H1 (cell line): Measurements from ENCODE around the gene AFAP1L1. TPM values are rescaled to one million over a fixed set of nuclear protein-coding genes. Genes with fewer than 3 reads are reported as not detected.

Experiments
- CTCF ChIA-PET: fragments of 300-600 bp; sonication (Branson Sonifier 250); formaldehyde crosslinking; loops from one replicate; lab custom pipeline; 2021; ENCODE audit not compliant: partially characterized antibody; lab: Charles Lee
- POLR2A ChIA-PET: fragments of 300-600 bp; sonication (Branson Sonifier 250); formaldehyde crosslinking; loops from one replicate; lab custom pipeline; 2021; ENCODE audit warnings: inconsistent platforms; ENCODE audit not compliant: partially characterized antibody; lab: Charles Lee
- DNase-seq, 2 experiments: peaks; one replicate each; pipeline versions ENCODE4 v3.0.0 to v3.0.0-alpha.2; 2010 to 2022; ENCODE audit warnings: low spot score in 2 of 2, low read depth in 1 of 2, mixed read lengths in 1 of 2
- FAIRE-seq: peaks from 2 replicates; lab custom pipeline; 2011; peaks lifted over from hg19 to GRCh38; lab: Jason Lieb, UNC
- H2AFZ ChIP-seq: 2 replicates; pipeline ENCODE4 v1.8.1; 2012; ENCODE audit warnings: low read length, inconsistent platforms
- H2AK5ac ChIP-seq: 2 replicates; pipeline ENCODE4 v1.6.1; 2013; ENCODE audit warnings: low read depth, low read length
- H2BK120ac ChIP-seq: replicated peaks from 2 replicates; pipeline ENCODE3; 2013; ENCODE audit warnings: low read depth, low read length, inconsistent platforms
- H2BK12ac ChIP-seq: 2 replicates; pipeline ENCODE4 v1.6.1; 2013; ENCODE audit warnings: low read depth, low read length
- H2BK15ac ChIP-seq: 2 replicates; pipeline ENCODE4 v1.6.1; 2013; ENCODE audit warnings: low read length
- H2BK20ac ChIP-seq: 2 replicates; pipeline ENCODE4 v1.6.1; 2013; ENCODE audit warnings: low read length
- H2BK5ac ChIP-seq: 2 replicates; pipeline ENCODE4 v1.6.1; 2013; ENCODE audit warnings: low read depth, low read length
- H3K14ac ChIP-seq: 2 replicates; pipeline ENCODE4 v1.6.1; 2013; ENCODE audit warnings: inconsistent platforms; ENCODE audit not compliant: insufficient read length
- H3K18ac ChIP-seq: 2 replicates; pipeline ENCODE4 v1.6.1; 2013; ENCODE audit warnings: low read length; ENCODE audit errors: extremely low read depth
- H3K23ac ChIP-seq: 2 replicates; pipeline ENCODE4 v1.6.1; 2013; ENCODE audit warnings: inconsistent platforms; ENCODE audit not compliant: insufficient read length
- H3K23me2 ChIP-seq: 2 replicates; pipeline ENCODE4 v1.6.1; 2013; ENCODE audit warnings: low read depth, low read length
- H3K27ac ChIP-seq: 2 replicates; pipeline ENCODE4 v1.6.1; 2011; ENCODE audit warnings: low read depth, low read length, inconsistent platforms
- H3K27me3 ChIP-seq, 4 experiments: replicated peaks in 1 of 4; 1 replicate in 1 of 4; 2 replicates in 3 of 4; pipeline versions ENCODE4 v1.6.1 to v1.8.1; 2011 to 2013; ENCODE audit warnings: low read length in 3 of 4, mild to moderate bottlenecking in 3 of 4, inconsistent platforms in 2 of 4, mixed read lengths in 2 of 4, moderate library complexity in 1 of 4; ENCODE audit not compliant: control insufficient read depth in 3 of 4, insufficient read depth in 3 of 4; ENCODE audit errors: extremely low read depth in 1 of 4
- H3K36me3 ChIP-seq, 4 experiments: 2 replicates each; pipeline versions ENCODE4 v1.6.1 to v1.8.1; 2011 to 2013; ENCODE audit warnings: mild to moderate bottlenecking in 4 of 4, low read length in 3 of 4, moderate library complexity in 2 of 4, control low read depth in 1 of 4, inconsistent platforms in 1 of 4; ENCODE audit not compliant: insufficient read depth in 4 of 4, control insufficient read depth in 2 of 4
- H3K4ac ChIP-seq: replicated peaks from 2 replicates; pipeline ENCODE3; 2013; ENCODE audit warnings: low read length, low read depth, mixed read lengths, inconsistent platforms; ENCODE audit not compliant: insufficient read length
- H3K4me1 ChIP-seq, 4 experiments: replicated peaks in 1 of 4; 1 replicate in 1 of 4; 2 replicates in 3 of 4; pipeline versions ENCODE4 v1.6.1 to v1.8.1; 2011 to 2013; ENCODE audit warnings: low read length in 3 of 4, inconsistent platforms in 2 of 4, mixed read lengths in 1 of 4; ENCODE audit not compliant: insufficient read depth in 4 of 4, control insufficient read depth in 3 of 4
- H3K4me2 ChIP-seq, 2 experiments: 2 replicates each; pipeline versions ENCODE4 v1.6.1 to v1.8.1; 2011 to 2013; ENCODE audit warnings: low read depth in 2 of 2, low read length in 2 of 2, control low read depth in 1 of 2, inconsistent platforms in 1 of 2, mild to moderate bottlenecking in 1 of 2; ENCODE audit not compliant: insufficient read depth in 1 of 2
- H3K4me3 ChIP-seq, 4 experiments: fragments of 200-600, 300-600 bp in 1 of 4; sonication (generic), shearing (Covaris generic), sonication (Bioruptor Twin) in 1 of 4; 2 replicates each; pipeline versions ENCODE4 v1.5.1 to v1.8.1; 2011 to 2016; ENCODE audit warnings: low read length in 4 of 4, low read depth in 3 of 4, control low read depth in 2 of 4, inconsistent platforms in 2 of 4, mild to moderate bottlenecking in 2 of 4, mixed read lengths in 1 of 4, moderate library complexity in 1 of 4; ENCODE audit not compliant: insufficient read depth in 2 of 4; ENCODE audit errors: extremely low read depth in 1 of 4
- H3K56ac ChIP-seq: replicated peaks from 2 replicates; pipeline ENCODE3; 2013; ENCODE audit warnings: low read depth, mild to moderate bottlenecking, mixed read lengths, low read length, inconsistent platforms; ENCODE audit not compliant: insufficient read length
- H3K79me1 ChIP-seq: 2 replicates; pipeline ENCODE4 v1.6.1; 2013; ENCODE audit warnings: low read depth, low read length, control low read depth
- H3K79me2 ChIP-seq, 2 experiments: 2 replicates each; pipeline versions ENCODE4 v1.6.1 to v1.8.1; 2012 to 2013; ENCODE audit warnings: low read length in 2 of 2, mild to moderate bottlenecking in 2 of 2, inconsistent platforms in 1 of 2; ENCODE audit not compliant: insufficient read depth in 2 of 2, control insufficient read depth in 1 of 2
- H3K9ac ChIP-seq, 4 experiments: replicated peaks in 1 of 4; 1 replicate in 1 of 4; 2 replicates in 3 of 4; pipeline versions ENCODE4 v1.6.1 to v1.8.1; 2011 to 2013; ENCODE audit warnings: low read depth in 3 of 4, low read length in 3 of 4, control low read depth in 2 of 4, mild to moderate bottlenecking in 2 of 4, moderate library complexity in 2 of 4, inconsistent platforms in 1 of 4; ENCODE audit errors: extremely low read depth in 1 of 4
- H3K9me3 ChIP-seq, 2 experiments: 2 replicates each; pipeline versions ENCODE4 v1.6.1 to v1.8.1; 2012 to 2013; ENCODE audit warnings: mild to moderate bottlenecking in 2 of 2, moderate library complexity in 2 of 2, control low read depth in 1 of 2, inconsistent platforms in 1 of 2, low read depth in 1 of 2, low read length in 1 of 2, mixed read lengths in 1 of 2; ENCODE audit not compliant: insufficient read depth in 2 of 2
- H4K20me1 ChIP-seq, 2 experiments: replicated peaks in 1 of 2; 2 replicates each; pipeline versions ENCODE3 to v1.8.1; 2011 to 2013; ENCODE audit warnings: inconsistent platforms in 2 of 2, low read length in 2 of 2, mild to moderate bottlenecking in 1 of 2; ENCODE audit not compliant: insufficient read depth in 2 of 2, control insufficient read depth in 1 of 2
- H4K5ac ChIP-seq: 2 replicates; pipeline ENCODE4 v1.6.1; 2013; ENCODE audit warnings: low read length, low read depth, mixed read lengths, inconsistent platforms; ENCODE audit not compliant: insufficient read length
- H4K8ac ChIP-seq: 2 replicates; pipeline ENCODE4 v1.8.0; 2013; ENCODE audit warnings: mild to moderate bottlenecking, moderate library complexity, low read length, inconsistent platforms; ENCODE audit not compliant: insufficient read depth; ENCODE audit errors: extremely low read depth
- H4K91ac ChIP-seq: replicated peaks from 2 replicates; pipeline ENCODE3; 2013; ENCODE audit warnings: low read length, mixed read lengths, inconsistent platforms; ENCODE audit not compliant: insufficient read length
- KDM4A ChIP-seq: IDR thresholded peaks from one replicate; pipeline ENCODE4 v1.7.1; 2012; ENCODE audit warnings: low read depth, mild to moderate bottlenecking, moderate library complexity, low read length, inconsistent platforms; ENCODE audit not compliant: severe bottlenecking
- WGBS, 2 experiments: shearing (Covaris generic) in 1 of 2; methylation state at CpG; one replicate each; pipeline versions ENCODE4 v1.1.6 to v1.1.7; 2013 to 2015; ENCODE audit warnings: low lambda C conversion rate in 2 of 2, mixed read lengths in 2 of 2, inconsistent platforms in 1 of 2, low coverage in 1 of 2, missing lambda C conversion rate in 1 of 2; ENCODE audit not compliant: insufficient replicate concordance in 2 of 2, insufficient coverage in 1 of 2, insufficient read length in 1 of 2; ENCODE audit errors: extremely low coverage in 1 of 2, missing lambda C conversion rate in 1 of 2; 5-methylcytosine and 5-hydroxymethylcytosine counted together
- polyA plus RNA-seq, 7 experiments: library from polyadenylated mRNA; depleted of rRNA in 3 of 7; stranded (reverse) in 5 of 7; unstranded in 2 of 7; fragments of >200 nt in 5 of 7; fragments of 200-250 nt in 2 of 7; gene quantifications; 1 replicate in 5 of 7; 2 replicates in 1 of 7; 4 replicates in 1 of 7; pipeline versions ENCODE4 v1.2.1 to v1.2.3, GENCODE V29; 2011 to 2013; ENCODE audit warnings: missing spikeins in 2 of 7, mixed read lengths in 2 of 7
- total RNA-seq: library from RNA; stranded (reverse); fragmentation: NEBNext Ultra II Directional; extraction: Animal tissue kit (Norgen Biotek cat#: 25700); gene quantifications from 2 replicates; pipeline ENCODE4 v1.2.1, GENCODE V29; 2021
- TF ChIP-seq, protein P1 (sequence below): IDR thresholded peaks from 2 replicates; pipeline ENCODE4 v1.6.1; 2012; ENCODE audit warnings: inconsistent platforms

Gene AFAP1L1
- total and polyA plus RNA-seq, 2 of the 8 experiments (the other 6 are each of a cell fraction or from before 2014, with no cell fraction given), result 0.79 to 4.7 TPM

DNA sequence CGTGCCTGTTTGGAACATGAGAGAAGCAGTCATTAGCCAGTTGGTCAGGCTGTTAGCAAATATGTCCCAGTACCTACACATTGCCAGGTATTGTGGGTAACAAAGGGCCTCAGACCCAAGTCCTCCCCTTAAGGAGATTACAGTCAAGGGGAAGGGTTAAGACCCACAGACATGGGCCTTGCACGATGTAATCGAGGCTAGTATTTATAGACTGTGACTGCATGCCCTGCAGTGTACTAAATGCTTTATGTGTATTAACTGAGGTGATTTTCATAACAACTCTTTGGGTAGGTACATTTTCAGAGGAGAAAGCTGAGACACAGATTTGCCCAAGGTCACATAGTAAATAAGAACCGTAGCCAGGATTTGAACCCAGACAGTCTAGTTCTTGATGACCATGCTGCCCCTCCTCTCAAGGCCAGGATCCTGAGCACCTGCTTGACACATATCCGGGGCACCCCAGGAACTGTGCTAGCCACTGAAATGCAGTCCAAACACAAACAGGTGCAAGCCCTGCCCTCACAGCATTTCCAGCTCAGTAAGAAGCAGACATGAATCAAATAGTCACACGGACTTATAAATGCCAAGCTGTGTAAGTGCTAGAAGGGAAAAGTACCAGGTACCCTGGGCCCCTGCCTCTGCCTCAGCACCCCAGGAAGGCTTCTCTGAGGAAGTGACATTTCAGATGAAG, 41.6 kb downstream of the AFAP1L1 start:
- Histone ChIP-seq H3K18ac (no peak overlapping the region), H3K27me3 (no peaks in the 10 kb centered on the region), H3K4me3 (no peak overlapping the region), H3K9me3 (no peaks in the 10 kb centered on the region), H3K4me2 (no peak overlapping the region), H3K27ac (no peak overlapping the region), H2BK120ac (no peak overlapping the region), H3K23ac (no peak overlapping the region), H3K79me1 (no peaks in the 10 kb centered on the region), H3K9ac (no peak overlapping the region), H3K36me3 (no peaks in the 10 kb centered on the region), H3K4me1 (peaks cover 0 to 6% (median 3%) of the 10 kb centered on the region in 4 experiments; a peak in 3 of 7 replicates), H2AFZ (no peak overlapping the region), H2BK12ac (no peak overlapping the region), H2AK5ac (no peak overlapping the region), H3K14ac (no peak overlapping the region), H3K23me2 (no peaks in the 10 kb centered on the region), H4K5ac (no peak overlapping the region), H3K4ac (no peak overlapping the region), H2BK15ac (no peak overlapping the region), H3K79me2 (no peaks in the 10 kb centered on the region), H2BK20ac (no peak overlapping the region), H2BK5ac (no peak overlapping the region), H4K20me1 (no peaks in the 10 kb centered on the region), H3K56ac (no peak overlapping the region), H4K91ac (no peak overlapping the region), H4K8ac (no peak overlapping the region)
- ChIA-PET POLR2A (no interaction called here), CTCF (interaction anchor here (0.7 to 3.2 kb wide), 13 partner anchors 8 to 122 kb away, joined by 3 to 32 read pairs (median 7); no protein-coding TSS in a partner anchor)
- no peak for DNase-seq
- 90% methylated on average over 6 of the region's 6 CpGs; no CpG with 5 or more reads in 1 of the 2 experiments for WGBS, 2 experiments
- no peak for FAIRE-seq
- TF ChIP-seq, protein P1, sequence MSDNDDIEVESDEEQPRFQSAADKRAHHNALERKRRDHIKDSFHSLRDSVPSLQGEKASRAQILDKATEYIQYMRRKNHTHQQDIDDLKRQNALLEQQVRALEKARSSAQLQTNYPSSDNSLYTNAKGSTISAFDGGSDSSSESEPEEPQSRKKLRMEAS, result no peak
- TF ChIP-seq KDM4A, result no peak
